ENCODE measurements around the gene DNAJB13. TPM values are rescaled to one million over a fixed set of nuclear protein-coding genes. Genes with fewer than 3 reads are reported as not detected.

DNAJB13 gene
- polyA plus RNA-seq, 1 donor from 2014 or later = not detected

DNA sequence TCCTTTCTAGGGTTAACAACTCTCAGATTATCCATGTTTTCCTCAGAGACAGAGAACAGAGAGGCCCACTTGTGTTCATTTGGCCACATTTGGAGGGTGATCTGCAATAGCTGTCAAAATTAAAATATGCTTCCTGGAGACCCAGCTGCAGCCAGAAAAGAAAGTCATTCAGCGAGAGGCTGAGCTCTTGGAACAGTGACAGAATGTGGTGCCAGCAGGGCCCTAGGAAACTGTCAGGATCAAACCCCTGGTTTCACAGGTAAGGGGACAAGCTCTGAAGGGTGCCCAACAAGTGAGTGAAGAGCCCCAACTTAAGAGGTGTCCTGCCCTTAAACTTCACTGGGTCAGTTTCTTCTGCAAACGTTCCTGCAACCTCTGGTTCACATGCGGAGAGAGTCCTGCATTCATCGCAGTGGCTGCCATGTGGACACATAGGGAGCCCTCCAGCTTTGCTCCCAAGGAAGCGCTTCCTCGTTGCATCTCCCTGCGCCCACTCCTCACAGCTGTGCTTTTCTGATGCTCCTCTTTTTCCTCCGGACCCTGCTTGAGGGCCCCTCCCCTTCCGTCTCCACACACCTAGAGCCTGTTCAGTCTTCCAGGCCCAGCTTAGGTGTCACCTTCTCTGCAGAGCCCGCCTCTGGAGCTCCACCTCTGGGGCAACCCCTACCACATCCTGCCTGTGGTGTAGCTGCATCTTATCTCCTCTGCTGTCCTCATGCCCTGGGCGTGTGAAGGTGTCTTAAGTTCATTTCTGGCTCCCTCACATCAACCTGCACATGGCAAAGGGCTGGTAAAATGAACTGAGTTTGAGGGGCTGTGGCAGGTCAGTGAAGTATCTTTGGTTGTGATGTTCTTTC lies 54.2 kb downstream of the DNAJB13 start:
- H3K9me3 ChIP-seq (ENCODE audit: low read length) = no peaks in the 10 kb centered on the region
- H3K27me3 ChIP-seq (ENCODE audit: insufficient read depth, low read depth, low read length) = no peaks in the 10 kb centered on the region
- no peaks in the 10 kb centered on the region for H4K20me1 ChIP-seq (ENCODE audit: insufficient read depth)
- peaks cover 4% of the 10 kb centered on the region for H3K36me3 ChIP-seq (ENCODE audit: insufficient read depth, low read length)
- H3K27ac ChIP-seq (ENCODE audit: low read length) = no peak overlapping the region
- TF ChIP-seq POLR2AphosphoS5 (IDR thresholded peaks at IDR 0.05) (no peak), EZH2 (IDR thresholded peaks at IDR 0.05; ENCODE audit: borderline replicate concordance, insufficient read depth, low read length, poor library complexity, severe bottlenecking) (no peak), TAF1 (IDR thresholded peaks at IDR 0.05; ENCODE audit: low read depth) (no peak), CTCF (IDR thresholded peaks at IDR 0.05; ENCODE audit: poor library complexity, severe bottlenecking) (no peak), EP300 (conservative IDR thresholded peaks at IDR 0.05; ENCODE audit: poor library complexity, severe bottlenecking) (no peak), REST (IDR thresholded peaks at IDR 0.05; ENCODE audit: borderline replicate concordance) (no peak), SMC3 (conservative IDR thresholded peaks at IDR 0.05; ENCODE audit: poor library complexity) (no peak), RAD21 (conservative IDR thresholded peaks at IDR 0.05) (no peak), MXI1 (conservative IDR thresholded peaks at IDR 0.05; ENCODE audit: poor library complexity, severe bottlenecking) (no peak)
- no peak overlapping the region for H3K4me2 ChIP-seq (ENCODE audit: low read length)
- H2AFZ ChIP-seq (ENCODE audit: low read depth, low read length) = no peak overlapping the region
- no peak overlapping the region for H3K4me3 ChIP-seq (ENCODE audit: low read length)
- H3K79me2 ChIP-seq (replicated peaks; ENCODE audit: insufficient read depth, low read length) = no peaks in the 10 kb centered on the region
- no peaks in the 10 kb centered on the region for H3F3A ChIP-seq (ENCODE audit: insufficient read depth, low read length, poor library complexity, severe bottlenecking)
- H3K9me2 ChIP-seq (ENCODE audit: insufficient read depth, low read length) = no peaks in the 10 kb centered on the region
- no peak overlapping the region for H3K9ac ChIP-seq (ENCODE audit: low read length)

GRCh38 chr11:74005721-74006517 lies 55.1 kb downstream of the DNAJB13 start:
- no peaks in the 10 kb centered on the region for H4K20me1 ChIP-seq (ENCODE audit: insufficient read depth)
- H3K4me3 ChIP-seq (ENCODE audit: low read length) = no peak overlapping the region
- peaks cover 4% of the 10 kb centered on the region for H3K36me3 ChIP-seq (ENCODE audit: insufficient read depth, low read length)
- H3K9me2 ChIP-seq (ENCODE audit: insufficient read depth, low read length) = no peaks in the 10 kb centered on the region
- no peak overlapping the region for H3K27ac ChIP-seq (ENCODE audit: low read length)
- no peaks in the 10 kb centered on the region for H3K9me3 ChIP-seq (ENCODE audit: low read length)
- no peak overlapping the region for H3K4me2 ChIP-seq (ENCODE audit: low read length)
- no peak for TF ChIP-seq EP300 (conservative IDR thresholded peaks at IDR 0.05; ENCODE audit: poor library complexity, severe bottlenecking)
- no peak for TF ChIP-seq CTCF (IDR thresholded peaks at IDR 0.05; ENCODE audit: poor library complexity, severe bottlenecking)
- TF ChIP-seq SMC3 (conservative IDR thresholded peaks at IDR 0.05; ENCODE audit: poor library complexity) = no peak
- TF ChIP-seq REST (IDR thresholded peaks at IDR 0.05; ENCODE audit: borderline replicate concordance) = no peak
- no peak for TF ChIP-seq RAD21 (conservative IDR thresholded peaks at IDR 0.05)
- no peak for TF ChIP-seq POLR2AphosphoS5 (IDR thresholded peaks at IDR 0.05)
- no peak for TF ChIP-seq EZH2 (IDR thresholded peaks at IDR 0.05; ENCODE audit: borderline replicate concordance, insufficient read depth, low read length, poor library complexity, severe bottlenecking)
- no peak for TF ChIP-seq MXI1 (conservative IDR thresholded peaks at IDR 0.05; ENCODE audit: poor library complexity, severe bottlenecking)
- no peak for TF ChIP-seq TAF1 (IDR thresholded peaks at IDR 0.05; ENCODE audit: low read depth)
- no peak overlapping the region for H3K9ac ChIP-seq (ENCODE audit: low read length)
- H3F3A ChIP-seq (ENCODE audit: insufficient read depth, low read length, poor library complexity, severe bottlenecking) = no peaks in the 10 kb centered on the region
- H3K79me2 ChIP-seq (replicated peaks; ENCODE audit: insufficient read depth, low read length) = no peaks in the 10 kb centered on the region
- H2AFZ ChIP-seq (ENCODE audit: low read depth, low read length) = no peak overlapping the region
- no peaks in the 10 kb centered on the region for H3K27me3 ChIP-seq (ENCODE audit: insufficient read depth, low read depth, low read length)
